ENCODE data around the gene TANGO2.

TANGO2 gene

DNA sequence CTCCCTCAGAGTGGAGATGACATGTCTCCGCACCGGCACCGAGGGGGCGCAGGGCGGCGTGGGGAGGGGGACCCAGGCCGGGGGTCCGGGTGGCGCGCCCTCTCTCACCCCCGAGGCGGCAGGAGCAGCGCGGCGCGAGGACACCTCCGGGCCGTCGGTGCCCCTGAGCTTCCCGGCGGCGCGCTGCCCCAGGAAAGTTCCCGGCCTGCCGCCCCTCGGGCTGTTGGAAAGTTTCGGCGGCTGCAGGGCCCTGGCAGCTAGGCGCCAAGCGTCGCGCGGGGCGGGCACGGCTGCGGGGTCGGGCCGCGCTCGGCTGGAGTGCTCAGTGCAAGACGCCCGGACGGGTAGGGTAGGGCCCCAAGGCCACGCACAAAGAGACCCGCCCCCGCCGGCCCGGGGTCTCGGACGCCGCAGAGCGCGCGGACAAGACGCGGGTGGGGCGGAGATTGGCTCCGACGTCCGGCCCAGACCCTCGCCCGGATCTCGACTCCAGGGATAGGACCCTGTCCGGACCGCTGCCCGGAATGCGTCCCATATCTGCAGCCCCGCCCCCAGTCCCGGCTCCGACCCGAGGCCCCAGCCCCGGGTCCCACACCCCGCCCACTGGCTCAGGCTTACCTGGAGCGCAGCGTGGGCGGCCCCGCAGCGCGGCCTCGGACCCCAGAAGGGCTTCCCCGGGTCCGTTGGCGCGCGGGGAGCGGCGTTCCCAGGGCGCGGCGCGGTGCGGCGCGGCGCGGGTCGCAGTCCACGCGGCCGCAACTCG lies 4.8 kb upstream of the TANGO2 start:
- FAIRE-seq = no peak
- no peak for TF ChIP-seq SPI1 (IDR thresholded peaks at IDR 0.05; ENCODE audit: low read depth, low read length)
- DNase-seq (ENCODE audit: insufficient read length, low spot score) = no peak

GRCh38 chr22:20016734-20017621 lies 3.9 kb upstream of the TANGO2 start, which contains the start of gene ARVCF:
ARVCF (minus strand) TSS chr22:20016823; CDS start chr22:19990794, 26,029 bp downstream.
- TF ChIP-seq SPI1 (IDR thresholded peaks at IDR 0.05; ENCODE audit: low read depth, low read length) (no peak), POU2F2 (IDR thresholded peaks at IDR 0.05; ENCODE audit: low read depth, low read length) (no peak), TAF1 (IDR thresholded peaks at IDR 0.05; ENCODE audit: low read depth, low read length) (no peak), POLR2AphosphoS5 (IDR thresholded peaks at IDR 0.05; ENCODE audit: low read depth, low read length) (no peak), POLR2A (IDR thresholded peaks at IDR 0.05; ENCODE audit: low read depth, low read length) (no peak), PAX5 (IDR thresholded peaks at IDR 0.05; ENCODE audit: insufficient read depth, low read length, severe bottlenecking) (no peak)
- peak; percentile 99 for FAIRE-seq
- peak; percentile 99 for DNase-seq (ENCODE audit: insufficient read length, low spot score)

GRCh38 chr22:20017622-20017958 lies 3.3 kb upstream of the TANGO2 start:
- FAIRE-seq = no peak
- no peak for DNase-seq (ENCODE audit: insufficient read length, low spot score)
- no peak for TF ChIP-seq POLR2A (IDR thresholded peaks at IDR 0.05; ENCODE audit: low read depth, low read length)
- no peak for TF ChIP-seq TAF1 (IDR thresholded peaks at IDR 0.05; ENCODE audit: low read depth, low read length)
- TF ChIP-seq POLR2AphosphoS5 (IDR thresholded peaks at IDR 0.05; ENCODE audit: low read depth, low read length) = no peak
- TF ChIP-seq PAX5 (IDR thresholded peaks at IDR 0.05; ENCODE audit: insufficient read depth, low read length, severe bottlenecking) = no peak
- TF ChIP-seq SPI1 (IDR thresholded peaks at IDR 0.05; ENCODE audit: low read depth, low read length) = no peak
- TF ChIP-seq POU2F2 (IDR thresholded peaks at IDR 0.05; ENCODE audit: low read depth, low read length) = no peak

- TF ChIP-seq PAX5 (IDR thresholded peaks at IDR 0.05; ENCODE audit: insufficient read depth, low read length, severe bottlenecking) (no peak), TAF1 (IDR thresholded peaks at IDR 0.05; ENCODE audit: low read depth, low read length) (no peak), SPI1 (IDR thresholded peaks at IDR 0.05; ENCODE audit: low read depth, low read length) (no peak)
- FAIRE-seq (no peak), DNase-seq (ENCODE audit: insufficient read length, low spot score) (no peak)
Measured at GRCh38 chr22:20018001-20018400, 2.9 kb upstream of the TANGO2 start.

GRCh38 chr22:20019661-20020532 lies 1.0 kb upstream of the TANGO2 start:
- DNase-seq (ENCODE audit: insufficient read length, low spot score) (no peak), FAIRE-seq (peak; percentile 13)
- no peak for TF ChIP-seq PAX5 (IDR thresholded peaks at IDR 0.05; ENCODE audit: insufficient read depth, low read length, severe bottlenecking)
- no peak for TF ChIP-seq SPI1 (IDR thresholded peaks at IDR 0.05; ENCODE audit: low read depth, low read length)
- TF ChIP-seq TAF1 (IDR thresholded peaks at IDR 0.05; ENCODE audit: low read depth, low read length) = no peak
- TF ChIP-seq POLR2A (IDR thresholded peaks at IDR 0.05; ENCODE audit: low read depth, low read length) = no peak
- no peak for TF ChIP-seq POU2F2 (IDR thresholded peaks at IDR 0.05; ENCODE audit: low read depth, low read length)
- TF ChIP-seq POLR2AphosphoS5 (IDR thresholded peaks at IDR 0.05; ENCODE audit: low read depth, low read length) = no peak

GRCh38 chr22:20021196-20022181 lies 579 bp downstream of the TANGO2 start:
- DNase-seq (ENCODE audit: insufficient read length, low spot score) = no peak
- FAIRE-seq = no peak
- TF ChIP-seq TAF1 (IDR thresholded peaks at IDR 0.05; ENCODE audit: low read depth, low read length) (no peak), POLR2A (IDR thresholded peaks at IDR 0.05; ENCODE audit: low read depth, low read length) (no peak), SPI1 (IDR thresholded peaks at IDR 0.05; ENCODE audit: low read depth, low read length) (no peak), POU2F2 (IDR thresholded peaks at IDR 0.05; ENCODE audit: low read depth, low read length) (no peak), PAX5 (IDR thresholded peaks at IDR 0.05; ENCODE audit: insufficient read depth, low read length, severe bottlenecking) (no peak), POLR2AphosphoS5 (IDR thresholded peaks at IDR 0.05; ENCODE audit: low read depth, low read length) (no peak)

DNA sequence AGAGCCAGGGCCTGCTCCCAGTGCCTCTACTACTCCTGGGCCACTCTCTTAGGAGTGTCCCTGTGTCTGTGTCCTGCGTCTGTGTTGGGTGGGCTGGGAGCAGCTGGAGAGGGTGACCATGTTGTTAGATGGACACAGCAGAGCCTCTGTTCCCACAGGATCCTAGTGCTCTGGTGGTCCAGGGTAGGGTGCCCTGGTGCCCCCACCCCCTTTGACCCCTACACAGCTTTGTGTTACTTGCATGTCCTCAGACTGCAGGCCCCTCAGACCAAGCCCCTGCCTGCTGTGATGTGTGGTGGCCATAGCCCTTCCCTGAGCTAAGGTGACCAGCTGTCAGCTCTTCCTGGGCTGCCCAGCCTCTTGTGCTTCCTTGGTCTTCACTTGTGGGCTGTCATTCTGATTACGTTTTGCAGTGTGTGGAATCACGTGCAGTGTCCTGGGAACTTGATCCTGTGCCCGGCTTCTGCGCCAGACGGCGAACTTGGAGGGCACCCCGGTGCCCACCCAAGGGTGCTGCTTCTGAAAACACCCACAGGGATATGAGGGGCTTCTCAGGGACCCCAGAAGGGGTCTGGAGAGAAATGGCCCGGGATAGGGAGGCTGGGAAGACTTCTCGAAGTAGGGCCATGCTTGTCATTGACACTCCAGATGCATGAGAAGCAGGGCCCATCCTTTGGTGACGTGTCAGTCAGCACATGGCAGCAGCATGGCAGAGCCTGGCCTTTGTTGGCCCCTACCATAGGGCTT lies 1.5 kb downstream of the TANGO2 start:
- FAIRE-seq = no peak
- no peak for DNase-seq (ENCODE audit: insufficient read length, low spot score)
- TF ChIP-seq POLR2A (IDR thresholded peaks at IDR 0.05; ENCODE audit: low read depth, low read length) = no peak
- TF ChIP-seq POU2F2 (IDR thresholded peaks at IDR 0.05; ENCODE audit: low read depth, low read length) = no peak
- no peak for TF ChIP-seq TAF1 (IDR thresholded peaks at IDR 0.05; ENCODE audit: low read depth, low read length)
- no peak for TF ChIP-seq POLR2AphosphoS5 (IDR thresholded peaks at IDR 0.05; ENCODE audit: low read depth, low read length)
- no peak for TF ChIP-seq PAX5 (IDR thresholded peaks at IDR 0.05; ENCODE audit: insufficient read depth, low read length, severe bottlenecking)
- no peak for TF ChIP-seq SPI1 (IDR thresholded peaks at IDR 0.05; ENCODE audit: low read depth, low read length)
